ENCODE data around the gene C4BPB.

DNA sequence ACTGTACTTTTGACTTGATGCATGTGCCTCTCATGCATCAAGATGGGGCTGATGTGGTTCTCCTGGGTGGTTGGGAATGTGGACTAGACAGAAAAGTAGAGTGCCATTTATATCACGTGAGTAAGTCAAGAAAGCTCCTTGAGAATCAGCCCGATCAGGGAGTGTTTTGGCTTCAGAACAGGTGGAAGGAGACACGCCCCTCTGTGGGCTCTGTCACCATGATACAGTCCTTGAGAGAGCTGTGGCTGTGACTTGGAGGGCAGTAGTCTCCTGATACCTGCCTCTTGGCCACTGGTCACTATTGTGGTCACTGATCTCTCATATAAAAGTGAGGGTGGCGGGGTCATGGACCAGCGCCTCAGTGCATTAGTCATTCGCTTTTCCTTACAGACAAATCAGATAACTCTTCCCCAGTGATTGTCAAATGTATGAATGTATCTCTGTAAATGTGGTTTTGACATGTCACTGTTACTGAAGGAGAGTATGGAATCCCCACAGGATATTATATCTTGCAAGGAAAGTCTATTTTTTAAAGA lies 8.9 kb upstream of the C4BPB start:
- TF ChIP-seq, protein P1, sequence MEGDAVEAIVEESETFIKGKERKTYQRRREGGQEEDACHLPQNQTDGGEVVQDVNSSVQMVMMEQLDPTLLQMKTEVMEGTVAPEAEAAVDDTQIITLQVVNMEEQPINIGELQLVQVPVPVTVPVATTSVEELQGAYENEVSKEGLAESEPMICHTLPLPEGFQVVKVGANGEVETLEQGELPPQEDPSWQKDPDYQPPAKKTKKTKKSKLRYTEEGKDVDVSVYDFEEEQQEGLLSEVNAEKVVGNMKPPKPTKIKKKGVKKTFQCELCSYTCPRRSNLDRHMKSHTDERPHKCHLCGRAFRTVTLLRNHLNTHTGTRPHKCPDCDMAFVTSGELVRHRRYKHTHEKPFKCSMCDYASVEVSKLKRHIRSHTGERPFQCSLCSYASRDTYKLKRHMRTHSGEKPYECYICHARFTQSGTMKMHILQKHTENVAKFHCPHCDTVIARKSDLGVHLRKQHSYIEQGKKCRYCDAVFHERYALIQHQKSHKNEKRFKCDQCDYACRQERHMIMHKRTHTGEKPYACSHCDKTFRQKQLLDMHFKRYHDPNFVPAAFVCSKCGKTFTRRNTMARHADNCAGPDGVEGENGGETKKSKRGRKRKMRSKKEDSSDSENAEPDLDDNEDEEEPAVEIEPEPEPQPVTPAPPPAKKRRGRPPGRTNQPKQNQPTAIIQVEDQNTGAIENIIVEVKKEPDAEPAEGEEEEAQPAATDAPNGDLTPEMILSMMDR (IDR thresholded peaks at IDR 0.05) = no peak
- no peak for TF ChIP-seq POLR2A (IDR thresholded peaks at IDR 0.05)

Measured in Peyer's patch (tissue), 4 donors.